Adrenal gland (tissue), 12 donors: ENCODE results near the gene CAMK2A. TPM values are rescaled to one million over a fixed set of nuclear protein-coding genes. Genes with fewer than 3 reads are reported as not detected.

Source experiments
- DNase-seq, 7 donors: peaks; one replicate each; pipeline ENCODE4 v3.0.0-alpha.2; 2019 to 2020
- H3K27ac ChIP-seq, 5 donors: fragments of 200-600 bp; sonication (generic) in 4 of 5; 1 replicate in 3 of 5; 2 replicates in 2 of 5; pipeline versions ENCODE4 v1.5.1 to v1.8.0; 2016 to 2020; ENCODE audit warnings: mild to moderate bottlenecking in 1 of 5
- H3K27me3 ChIP-seq: fragments of 200-600 bp; 2 replicates; pipeline ENCODE4 v1.8.0; 2021
- H3K36me3 ChIP-seq, 2 donors: fragments of 200-600 bp; replicated peaks in 1 of 2; 1 replicate in 1 of 2; 2 replicates in 1 of 2; pipeline versions ENCODE4 v1.5.1 to v1.8.0; 2018 to 2022
- H3K4me1 ChIP-seq, 2 donors: fragments of 200-600 bp; replicated peaks in 1 of 2; 1 replicate in 1 of 2; 2 replicates in 1 of 2; pipeline versions ENCODE4 v1.5.1 to v1.8.0; 2018 to 2021
- H3K4me3 ChIP-seq, 4 donors: fragments of 200-600 bp; sonication (generic) in 3 of 4; one replicate each; pipeline ENCODE4 v1.5.1; 2016 to 2018
- H3K9me3 ChIP-seq, 3 donors: fragments of 200-600 bp; sonication (generic) in 1 of 3; replicated peaks in 1 of 3; 1 replicate in 2 of 3; 2 replicates in 1 of 3; pipeline versions ENCODE4 v1.5.1 to v1.8.0; 2016 to 2021
- POLR2A ChIP-seq, 2 donors: fragments of 450-650 bp; IDR thresholded peaks; one replicate each; pipeline ENCODE4 v1.6.1; 2017; ENCODE audit warnings: antibody characterized with exemption in 2 of 2, mild to moderate bottlenecking in 2 of 2, moderate library complexity in 1 of 2
- WGBS, 4 donors: extraction: QIAGEN DNeasy Blood & Tissue Kit in 2 of 4; methylation state at CpG; one replicate each; pipeline versions ENCODE4 v1.1.5 to v1.1.7; 2013 to 2017; 5-methylcytosine and 5-hydroxymethylcytosine counted together
- intact Hi-C, 2 donors: fragments of 100-400 bp; cut with DNase I; formaldehyde crosslinking; loops; one replicate each; pipeline versions ENCODE4 v1.14.1 to v1.15.0; 2022 to 2023
- polyA plus RNA-seq, 3 donors: library from polyadenylated mRNA; stranded (reverse); fragments of 200-250 nt in 2 of 3; fragments of 350-450 nt in 1 of 3; fragmentation: Illumina TruSeq in 1 of 3; extraction: RNeasy Lipid Tissue Mini Kit (QIAGEN cat#74804) in 1 of 3; gene quantifications; one replicate each; pipeline ENCODE4 v1.2.3, GENCODE V29; 2013 to 2014
- total RNA-seq, 9 donors: library from RNA; depleted of rRNA in 4 of 9; stranded (reverse); fragments of >200 nt in 4 of 9; fragments of 120-200 nt in 1 of 9; fragmentation: NEBNext Ultra II Directional in 1 of 9; extraction: Animal tissue kit (Norgen Biotek cat#: 25700) in 1 of 9; gene quantifications; one replicate each; pipeline versions ENCODE4 v1.1.0 to v1.2.4, GENCODE V29; 2013 to 2023
- TF ChIP-seq, protein P1 (sequence below), 6 experiments: fragments of 450-650 bp in 4 of 6; fragments of 200-600 bp in 2 of 6; sonication (generic) in 1 of 6; IDR thresholded peaks; 1 replicate in 5 of 6; 2 replicates in 1 of 6; pipeline versions ENCODE4 v1.5.1 to v1.8.0; 2016 to 2021; ENCODE audit warnings: antibody characterized with exemption in 6 of 6, mild to moderate bottlenecking in 2 of 6, moderate library complexity in 1 of 6
- donor health status: healthy with polysubstance abuse.
- donor health status: Bipolar disorder and iron deficiency.
- donor health status: DM: yes; HTN: yes; CAD: no.
- donor health status: DM: no; HTN: no; CAD: no.
- donor health status: DM: no; HTN: no; CAD: no.
- donor health status: DM: yes; HTN: yes; CAD: no.

Gene CAMK2A
- total and polyA plus RNA-seq, 12 donors = 0.23 to 1.3 (median 0.64) TPM; not detected in 3

DNA sequence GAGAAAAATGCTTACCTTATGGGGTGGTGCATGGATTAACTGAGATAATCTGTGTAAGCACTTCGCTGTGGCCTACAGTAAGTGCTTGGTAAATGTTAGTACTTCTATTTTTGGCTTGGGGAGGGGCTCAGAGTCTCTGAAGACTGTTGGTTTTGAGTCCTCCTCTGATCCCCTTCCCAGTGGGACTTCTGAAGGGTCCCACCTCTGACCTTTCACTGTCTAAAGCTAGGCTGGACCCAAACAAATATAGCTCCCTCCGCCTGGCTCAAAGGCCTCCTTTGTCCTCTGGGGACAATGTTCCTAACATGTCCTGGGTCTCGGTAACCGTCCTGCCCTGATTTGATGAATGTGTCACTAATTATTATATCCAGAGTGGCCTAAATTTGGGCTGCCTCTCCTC lies 34.8 kb downstream of the CAMK2A start:
- no peaks in the 10 kb centered on the region for H3K27me3 ChIP-seq
- H3K4me3 ChIP-seq = no peak overlapping the region
- intact Hi-C loops = no loop called here
- no peak overlapping the region for H3K27ac ChIP-seq
- no peak for TF ChIP-seq POLR2A (IDR thresholded peaks at IDR 0.05)
- H3K4me1 ChIP-seq = no peaks in the 10 kb centered on the region
- 86 to 91% (median 88%) methylated on average over 4 of the region's 4 CpGs for WGBS, 4 donors
- no peaks in the 10 kb centered on the region for H3K9me3 ChIP-seq
- H3K36me3 ChIP-seq = no peaks in the 10 kb centered on the region
- no peak for DNase-seq

DNA sequence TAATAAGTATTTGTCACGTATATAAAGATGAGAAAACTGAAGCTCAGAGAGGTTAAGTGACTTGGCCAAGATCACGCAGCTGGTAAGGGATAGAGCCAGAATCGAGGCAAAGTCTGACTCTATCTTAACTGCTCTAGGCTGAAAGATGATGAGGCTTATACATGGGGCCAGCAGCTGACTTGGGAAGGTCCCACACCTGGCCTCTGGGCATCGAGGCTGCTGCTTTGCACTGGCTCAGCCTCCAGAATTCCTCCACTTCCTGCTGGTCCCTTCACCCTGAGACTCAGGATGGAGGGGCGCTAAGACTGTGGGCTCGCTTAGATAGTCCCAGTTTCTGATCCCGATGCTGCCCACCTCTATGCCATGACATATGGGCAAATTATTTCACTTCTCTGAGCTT lies 35.2 kb downstream of the CAMK2A start:
- no peak overlapping the region for H3K4me3 ChIP-seq
- DNase-seq = no peak
- 79 to 85% (median 83%) methylated on average over 7 of the region's 7 CpGs for WGBS, 4 donors
- intact Hi-C loops = no loop called here
- H3K27ac ChIP-seq = no peak overlapping the region
- H3K4me1 ChIP-seq = no peaks in the 10 kb centered on the region
- H3K36me3 ChIP-seq = no peaks in the 10 kb centered on the region
- TF ChIP-seq, protein P1, sequence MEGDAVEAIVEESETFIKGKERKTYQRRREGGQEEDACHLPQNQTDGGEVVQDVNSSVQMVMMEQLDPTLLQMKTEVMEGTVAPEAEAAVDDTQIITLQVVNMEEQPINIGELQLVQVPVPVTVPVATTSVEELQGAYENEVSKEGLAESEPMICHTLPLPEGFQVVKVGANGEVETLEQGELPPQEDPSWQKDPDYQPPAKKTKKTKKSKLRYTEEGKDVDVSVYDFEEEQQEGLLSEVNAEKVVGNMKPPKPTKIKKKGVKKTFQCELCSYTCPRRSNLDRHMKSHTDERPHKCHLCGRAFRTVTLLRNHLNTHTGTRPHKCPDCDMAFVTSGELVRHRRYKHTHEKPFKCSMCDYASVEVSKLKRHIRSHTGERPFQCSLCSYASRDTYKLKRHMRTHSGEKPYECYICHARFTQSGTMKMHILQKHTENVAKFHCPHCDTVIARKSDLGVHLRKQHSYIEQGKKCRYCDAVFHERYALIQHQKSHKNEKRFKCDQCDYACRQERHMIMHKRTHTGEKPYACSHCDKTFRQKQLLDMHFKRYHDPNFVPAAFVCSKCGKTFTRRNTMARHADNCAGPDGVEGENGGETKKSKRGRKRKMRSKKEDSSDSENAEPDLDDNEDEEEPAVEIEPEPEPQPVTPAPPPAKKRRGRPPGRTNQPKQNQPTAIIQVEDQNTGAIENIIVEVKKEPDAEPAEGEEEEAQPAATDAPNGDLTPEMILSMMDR (IDR thresholded peaks at IDR 0.05) = no peak
- no peaks in the 10 kb centered on the region for H3K27me3 ChIP-seq
- no peaks in the 10 kb centered on the region for H3K9me3 ChIP-seq

GRCh38 chr5:150253416-150254208 lies 36.0 kb downstream of the CAMK2A start:
- no peaks in the 10 kb centered on the region for H3K9me3 ChIP-seq
- H3K27me3 ChIP-seq = no peaks in the 10 kb centered on the region
- H3K4me3 ChIP-seq = no peak overlapping the region
- intact Hi-C loops = no loop called here
- H3K36me3 ChIP-seq = no peaks in the 10 kb centered on the region
- WGBS, 4 donors = 81 to 94% (median 92%) methylated on average over 10 of the region's 10 CpGs
- TF ChIP-seq POLR2A (IDR thresholded peaks at IDR 0.05) = no peak
- TF ChIP-seq, protein P1 (IDR thresholded peaks at IDR 0.05) = no peak
- no peak for DNase-seq
- H3K4me1 ChIP-seq = no peaks in the 10 kb centered on the region
- H3K27ac ChIP-seq = no peak overlapping the region

- H3K9me3 ChIP-seq = no peaks in the 10 kb centered on the region
- H3K4me1 ChIP-seq = no peaks in the 10 kb centered on the region
- 79 to 92% (median 86%) methylated on average over 5 to 6 of the region's 6 CpGs for WGBS, 4 donors
- H3K27me3 ChIP-seq = no peaks in the 10 kb centered on the region
- H3K27ac ChIP-seq = no peak overlapping the region
- no peak overlapping the region for H3K4me3 ChIP-seq
- intact Hi-C loops = no loop called here
- no peak for TF ChIP-seq POLR2A (IDR thresholded peaks at IDR 0.05)
- TF ChIP-seq, protein P1 (IDR thresholded peaks at IDR 0.05) = no peak
- no peak for DNase-seq
- H3K36me3 ChIP-seq = no peaks in the 10 kb centered on the region
These were observed 37.1 kb downstream of the CAMK2A start for GRCh38 chr5:150252489-150252888.

DNA sequence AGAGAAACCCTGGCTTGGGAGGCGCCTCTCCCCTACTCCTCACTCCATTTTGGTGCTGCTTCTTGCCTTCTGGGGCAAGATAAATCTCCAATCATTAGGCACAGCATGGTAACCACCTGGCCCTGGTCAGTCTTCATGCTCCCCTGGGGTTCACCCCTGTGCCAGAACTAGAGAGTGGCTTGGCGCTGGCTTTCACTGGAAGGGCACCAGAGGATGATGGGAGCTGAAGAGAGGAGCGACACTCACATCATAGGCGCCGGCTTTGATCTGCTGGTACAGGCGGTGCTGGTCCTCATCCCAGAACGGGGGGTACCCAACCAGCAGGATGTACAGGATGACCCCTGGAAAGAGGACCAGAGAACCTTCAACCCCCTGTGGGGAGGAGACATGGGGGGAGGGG lies 38.1 kb downstream of the CAMK2A start:
- Histone ChIP-seq H3K9me3 (no peaks in the 10 kb centered on the region), H3K4me3 (no peak overlapping the region), H3K27ac (no peak overlapping the region), H3K4me1 (no peaks in the 10 kb centered on the region), H3K27me3 (no peaks in the 10 kb centered on the region), H3K36me3 (no peaks in the 10 kb centered on the region)
- 87 to 90% (median 89%) methylated on average over 5 to 7 of the region's 7 CpGs for WGBS, 4 donors
- TF ChIP-seq POLR2A (IDR thresholded peaks at IDR 0.05) = no peak
- TF ChIP-seq, protein P1 (IDR thresholded peaks at IDR 0.05) = no peak
- DNase-seq = no peak
- intact Hi-C loops = no loop called here
